ENCODE data around the gene STARD10. TPM values are rescaled to one million over a fixed set of nuclear protein-coding genes. Genes with fewer than 3 reads are reported as not detected.

STARD10 gene
- total and polyA plus RNA-seq, 2 of the 8 experiments (the other 6 are each of a cell fraction or from before 2014, with no cell fraction given) = 23.7 to 35.7 TPM

- TF ChIP-seq CTCF (IDR thresholded peaks at IDR 0.05; ENCODE audit: control extremely low read depth in 1 of 3, insufficient read depth in 1 of 3, low read depth in 1 of 3, low read length in 3 of 3) (no peak), USF2 (IDR thresholded peaks at IDR 0.05; ENCODE audit: low read length) (no peak)
Observed at GRCh38 chr11:72738199-72739141, 55.4 kb downstream of the STARD10 start (continued).

All from H1 (cell line).